H1 (cell line): Measurements from ENCODE around the gene PPP2R2D. TPM values are rescaled to one million over a fixed set of nuclear protein-coding genes. Genes with fewer than 3 reads are reported as not detected.

Source experiments
- CTCF ChIA-PET: fragments of 300-600 bp; sonication (Branson Sonifier 250); formaldehyde crosslinking; loops from one replicate; lab custom pipeline; 2021; ENCODE audit not compliant: partially characterized antibody; lab: Charles Lee
- POLR2A ChIA-PET: fragments of 300-600 bp; sonication (Branson Sonifier 250); formaldehyde crosslinking; loops from one replicate; lab custom pipeline; 2021; ENCODE audit warnings: inconsistent platforms; ENCODE audit not compliant: partially characterized antibody; lab: Charles Lee
- DNase-seq, 2 experiments: peaks; one replicate each; pipeline versions ENCODE4 v3.0.0 to v3.0.0-alpha.2; 2010 to 2022; ENCODE audit warnings: low spot score in 2 of 2, low read depth in 1 of 2, mixed read lengths in 1 of 2
- FAIRE-seq: peaks from 2 replicates; lab custom pipeline; 2011; peaks lifted over from hg19 to GRCh38; lab: Jason Lieb, UNC
- H2AFZ ChIP-seq: 2 replicates; pipeline ENCODE4 v1.8.1; 2012; ENCODE audit warnings: low read length, inconsistent platforms
- H2AK5ac ChIP-seq: 2 replicates; pipeline ENCODE4 v1.6.1; 2013; ENCODE audit warnings: low read depth, low read length
- H2BK120ac ChIP-seq: replicated peaks from 2 replicates; pipeline ENCODE3; 2013; ENCODE audit warnings: low read depth, low read length, inconsistent platforms
- H2BK12ac ChIP-seq: 2 replicates; pipeline ENCODE4 v1.6.1; 2013; ENCODE audit warnings: low read depth, low read length
- H2BK15ac ChIP-seq: 2 replicates; pipeline ENCODE4 v1.6.1; 2013; ENCODE audit warnings: low read length
- H2BK20ac ChIP-seq: 2 replicates; pipeline ENCODE4 v1.6.1; 2013; ENCODE audit warnings: low read length
- H2BK5ac ChIP-seq: 2 replicates; pipeline ENCODE4 v1.6.1; 2013; ENCODE audit warnings: low read depth, low read length
- H3K14ac ChIP-seq: 2 replicates; pipeline ENCODE4 v1.6.1; 2013; ENCODE audit warnings: inconsistent platforms; ENCODE audit not compliant: insufficient read length
- H3K18ac ChIP-seq: 2 replicates; pipeline ENCODE4 v1.6.1; 2013; ENCODE audit warnings: low read length; ENCODE audit errors: extremely low read depth
- H3K23ac ChIP-seq: 2 replicates; pipeline ENCODE4 v1.6.1; 2013; ENCODE audit warnings: inconsistent platforms; ENCODE audit not compliant: insufficient read length
- H3K23me2 ChIP-seq: 2 replicates; pipeline ENCODE4 v1.6.1; 2013; ENCODE audit warnings: low read depth, low read length
- H3K27ac ChIP-seq: 2 replicates; pipeline ENCODE4 v1.6.1; 2011; ENCODE audit warnings: low read depth, low read length, inconsistent platforms
- H3K27me3 ChIP-seq, 4 experiments: replicated peaks in 1 of 4; 1 replicate in 1 of 4; 2 replicates in 3 of 4; pipeline versions ENCODE4 v1.6.1 to v1.8.1; 2011 to 2013; ENCODE audit warnings: low read length in 3 of 4, mild to moderate bottlenecking in 3 of 4, inconsistent platforms in 2 of 4, mixed read lengths in 2 of 4, moderate library complexity in 1 of 4; ENCODE audit not compliant: control insufficient read depth in 3 of 4, insufficient read depth in 3 of 4; ENCODE audit errors: extremely low read depth in 1 of 4
- H3K36me3 ChIP-seq, 4 experiments: 2 replicates each; pipeline versions ENCODE4 v1.6.1 to v1.8.1; 2011 to 2013; ENCODE audit warnings: mild to moderate bottlenecking in 4 of 4, low read length in 3 of 4, moderate library complexity in 2 of 4, control low read depth in 1 of 4, inconsistent platforms in 1 of 4; ENCODE audit not compliant: insufficient read depth in 4 of 4, control insufficient read depth in 2 of 4
- H3K4ac ChIP-seq: replicated peaks from 2 replicates; pipeline ENCODE3; 2013; ENCODE audit warnings: low read length, low read depth, mixed read lengths, inconsistent platforms; ENCODE audit not compliant: insufficient read length
- H3K4me1 ChIP-seq, 4 experiments: replicated peaks in 1 of 4; 1 replicate in 1 of 4; 2 replicates in 3 of 4; pipeline versions ENCODE4 v1.6.1 to v1.8.1; 2011 to 2013; ENCODE audit warnings: low read length in 3 of 4, inconsistent platforms in 2 of 4, mixed read lengths in 1 of 4; ENCODE audit not compliant: insufficient read depth in 4 of 4, control insufficient read depth in 3 of 4
- H3K4me2 ChIP-seq, 2 experiments: 2 replicates each; pipeline versions ENCODE4 v1.6.1 to v1.8.1; 2011 to 2013; ENCODE audit warnings: low read depth in 2 of 2, low read length in 2 of 2, control low read depth in 1 of 2, inconsistent platforms in 1 of 2, mild to moderate bottlenecking in 1 of 2; ENCODE audit not compliant: insufficient read depth in 1 of 2
- H3K4me3 ChIP-seq, 4 experiments: fragments of 200-600, 300-600 bp in 1 of 4; sonication (generic), shearing (Covaris generic), sonication (Bioruptor Twin) in 1 of 4; 2 replicates each; pipeline versions ENCODE4 v1.5.1 to v1.8.1; 2011 to 2016; ENCODE audit warnings: low read length in 4 of 4, low read depth in 3 of 4, control low read depth in 2 of 4, inconsistent platforms in 2 of 4, mild to moderate bottlenecking in 2 of 4, mixed read lengths in 1 of 4, moderate library complexity in 1 of 4; ENCODE audit not compliant: insufficient read depth in 2 of 4; ENCODE audit errors: extremely low read depth in 1 of 4
- H3K56ac ChIP-seq: replicated peaks from 2 replicates; pipeline ENCODE3; 2013; ENCODE audit warnings: low read depth, mild to moderate bottlenecking, mixed read lengths, low read length, inconsistent platforms; ENCODE audit not compliant: insufficient read length
- H3K79me1 ChIP-seq: 2 replicates; pipeline ENCODE4 v1.6.1; 2013; ENCODE audit warnings: low read depth, low read length, control low read depth
- H3K79me2 ChIP-seq, 2 experiments: 2 replicates each; pipeline versions ENCODE4 v1.6.1 to v1.8.1; 2012 to 2013; ENCODE audit warnings: low read length in 2 of 2, mild to moderate bottlenecking in 2 of 2, inconsistent platforms in 1 of 2; ENCODE audit not compliant: insufficient read depth in 2 of 2, control insufficient read depth in 1 of 2
- H3K9ac ChIP-seq, 4 experiments: replicated peaks in 1 of 4; 1 replicate in 1 of 4; 2 replicates in 3 of 4; pipeline versions ENCODE4 v1.6.1 to v1.8.1; 2011 to 2013; ENCODE audit warnings: low read depth in 3 of 4, low read length in 3 of 4, control low read depth in 2 of 4, mild to moderate bottlenecking in 2 of 4, moderate library complexity in 2 of 4, inconsistent platforms in 1 of 4; ENCODE audit errors: extremely low read depth in 1 of 4
- H3K9me3 ChIP-seq, 2 experiments: 2 replicates each; pipeline versions ENCODE4 v1.6.1 to v1.8.1; 2012 to 2013; ENCODE audit warnings: mild to moderate bottlenecking in 2 of 2, moderate library complexity in 2 of 2, control low read depth in 1 of 2, inconsistent platforms in 1 of 2, low read depth in 1 of 2, low read length in 1 of 2, mixed read lengths in 1 of 2; ENCODE audit not compliant: insufficient read depth in 2 of 2
- H4K20me1 ChIP-seq, 2 experiments: replicated peaks in 1 of 2; 2 replicates each; pipeline versions ENCODE3 to v1.8.1; 2011 to 2013; ENCODE audit warnings: inconsistent platforms in 2 of 2, low read length in 2 of 2, mild to moderate bottlenecking in 1 of 2; ENCODE audit not compliant: insufficient read depth in 2 of 2, control insufficient read depth in 1 of 2
- H4K5ac ChIP-seq: 2 replicates; pipeline ENCODE4 v1.6.1; 2013; ENCODE audit warnings: low read length, low read depth, mixed read lengths, inconsistent platforms; ENCODE audit not compliant: insufficient read length
- H4K8ac ChIP-seq: 2 replicates; pipeline ENCODE4 v1.8.0; 2013; ENCODE audit warnings: mild to moderate bottlenecking, moderate library complexity, low read length, inconsistent platforms; ENCODE audit not compliant: insufficient read depth; ENCODE audit errors: extremely low read depth
- H4K91ac ChIP-seq: replicated peaks from 2 replicates; pipeline ENCODE3; 2013; ENCODE audit warnings: low read length, mixed read lengths, inconsistent platforms; ENCODE audit not compliant: insufficient read length
- BRCA1 ChIP-seq: IDR thresholded peaks from 2 replicates; pipeline ENCODE4 v1.6.1; 2012; ENCODE audit warnings: low read depth, low read length, improper control_type of control experiment
- HDAC2 ChIP-seq, 2 experiments: fragments of 300-600 bp in 1 of 2; sonication (generic) in 1 of 2; IDR thresholded peaks; 2 replicates each; pipeline ENCODE4 v1.6.1; 2011 to 2012; ENCODE audit warnings: low read depth in 2 of 2, low read length in 2 of 2, mild to moderate bottlenecking in 2 of 2, moderate library complexity in 2 of 2, borderline replicate concordance in 1 of 2, inconsistent platforms in 1 of 2
- JUND ChIP-seq: IDR thresholded peaks from 2 replicates; pipeline ENCODE4 v1.6.1; 2011; ENCODE audit warnings: mild to moderate bottlenecking, improper control_type of control experiment, low read length
- PHF8 ChIP-seq: fragments of 200-600 bp; sonication (generic); conservative IDR thresholded peaks from 2 replicates; pipeline ENCODE4 v1.7.1; 2012; ENCODE audit warnings: low read depth, mild to moderate bottlenecking, inconsistent platforms, low read length, moderate library complexity
- WGBS, 2 experiments: shearing (Covaris generic) in 1 of 2; methylation state at CpG; one replicate each; pipeline versions ENCODE4 v1.1.6 to v1.1.7; 2013 to 2015; ENCODE audit warnings: low lambda C conversion rate in 2 of 2, mixed read lengths in 2 of 2, inconsistent platforms in 1 of 2, low coverage in 1 of 2, missing lambda C conversion rate in 1 of 2; ENCODE audit not compliant: insufficient replicate concordance in 2 of 2, insufficient coverage in 1 of 2, insufficient read length in 1 of 2; ENCODE audit errors: extremely low coverage in 1 of 2, missing lambda C conversion rate in 1 of 2; 5-methylcytosine and 5-hydroxymethylcytosine counted together
- polyA plus RNA-seq, 7 experiments: library from polyadenylated mRNA; depleted of rRNA in 3 of 7; stranded (reverse) in 5 of 7; unstranded in 2 of 7; fragments of >200 nt in 5 of 7; fragments of 200-250 nt in 2 of 7; gene quantifications; 1 replicate in 5 of 7; 2 replicates in 1 of 7; 4 replicates in 1 of 7; pipeline versions ENCODE4 v1.2.1 to v1.2.3, GENCODE V29; 2011 to 2013; ENCODE audit warnings: missing spikeins in 2 of 7, mixed read lengths in 2 of 7
- total RNA-seq: library from RNA; stranded (reverse); fragmentation: NEBNext Ultra II Directional; extraction: Animal tissue kit (Norgen Biotek cat#: 25700); gene quantifications from 2 replicates; pipeline ENCODE4 v1.2.1, GENCODE V29; 2021
- TF ChIP-seq, protein P1 (sequence below): IDR thresholded peaks from 2 replicates; pipeline ENCODE4 v1.6.1; 2011; ENCODE audit warnings: low read length, improper control_type of control experiment

Gene PPP2R2D
- total and polyA plus RNA-seq, 2 of the 8 experiments (the other 6 are each of a cell fraction or from before 2014, with no cell fraction given) = 25.4 to 32.8 TPM

DNA sequence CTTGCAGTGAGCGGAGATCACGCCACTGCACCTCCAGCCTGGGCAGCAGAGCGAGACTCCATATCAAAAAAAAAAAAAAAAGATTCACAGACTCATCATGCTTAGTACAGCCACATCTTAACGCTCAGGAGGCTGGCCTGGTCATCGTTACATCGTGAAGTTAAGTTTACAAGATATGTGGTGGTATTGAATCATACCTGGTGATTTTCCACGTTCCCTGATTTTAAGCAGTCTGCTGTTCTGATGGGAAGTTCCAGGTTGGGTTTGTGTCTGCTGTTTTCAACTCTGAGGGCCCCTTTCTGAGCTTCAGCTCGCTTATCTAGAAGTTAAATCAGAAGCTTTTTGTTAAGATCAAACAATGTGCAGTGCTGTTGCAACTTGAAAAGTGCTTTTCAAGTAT is 6.9 kb downstream of the PPP2R2D start:
- H4K91ac ChIP-seq = no peak overlapping the region
- H3K9ac ChIP-seq = no peak overlapping the region; a peak in 1 of 7 replicates
- no peak overlapping the region for H4K8ac ChIP-seq
- H3K9me3 ChIP-seq = no peaks in the 10 kb centered on the region
- peaks cover 20 to 49% of the 10 kb centered on the region in 2 experiments for H4K20me1 ChIP-seq
- H2BK15ac ChIP-seq = no peak overlapping the region
- H2AFZ ChIP-seq = no peak overlapping the region
- H3K79me2 ChIP-seq = peaks cover 22 to 96% of the 10 kb centered on the region in 2 experiments
- no peak overlapping the region for H4K5ac ChIP-seq
- H2BK5ac ChIP-seq = no peak overlapping the region
- peaks cover 0 to 12% (median 4%) of the 10 kb centered on the region in 4 experiments; a peak in 4 of 8 replicates for H3K36me3 ChIP-seq
- H3K23me2 ChIP-seq = peaks cover 3% of the 10 kb centered on the region; the same call in 1 of the 2 replicates
- H3K27ac ChIP-seq = no peak overlapping the region
- H2BK12ac ChIP-seq = no peak overlapping the region
- FAIRE-seq (no peak), DNase-seq (no peak)
- no peak overlapping the region for H2AK5ac ChIP-seq
- CTCF ChIA-PET = interaction anchor here (0.8 to 1.8 kb wide), 3 partner anchors 12 to 720 kb away, joined by 3 to 9 read pairs (median 6); no protein-coding TSS in a partner anchor
- H2BK20ac ChIP-seq = no peak overlapping the region
- no peak overlapping the region for H3K56ac ChIP-seq
- H3K79me1 ChIP-seq = peaks cover 18% of the 10 kb centered on the region
- H3K4ac ChIP-seq = no peak overlapping the region
- H3K4me1 ChIP-seq = peaks cover 0 to 4% (median 2%) of the 10 kb centered on the region in 4 experiments; a peak in 2 of 7 replicates
- H3K4me2 ChIP-seq = no peak overlapping the region
- POLR2A ChIA-PET = interaction anchor here (0.7 to 1.4 kb wide), 4 partner anchors 14 to 72 kb away, joined by 3 to 6 read pairs (median 3); no protein-coding TSS in a partner anchor
- TF ChIP-seq PHF8 (no peak), JUND (no peak), HDAC2 (IDR thresholded peaks at IDR 0.05; ENCODE audit: borderline replicate concordance in 1 of 2, low read depth in 2 of 2, low read length in 2 of 2) (no peak), BRCA1 (no peak)
- TF ChIP-seq, protein P1, sequence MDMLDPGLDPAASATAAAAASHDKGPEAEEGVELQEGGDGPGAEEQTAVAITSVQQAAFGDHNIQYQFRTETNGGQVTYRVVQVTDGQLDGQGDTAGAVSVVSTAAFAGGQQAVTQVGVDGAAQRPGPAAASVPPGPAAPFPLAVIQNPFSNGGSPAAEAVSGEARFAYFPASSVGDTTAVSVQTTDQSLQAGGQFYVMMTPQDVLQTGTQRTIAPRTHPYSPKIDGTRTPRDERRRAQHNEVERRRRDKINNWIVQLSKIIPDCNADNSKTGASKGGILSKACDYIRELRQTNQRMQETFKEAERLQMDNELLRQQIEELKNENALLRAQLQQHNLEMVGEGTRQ = no peak
- WGBS, 2 experiments = 92% methylated on average over 8 of the region's 8 CpGs; no CpG with 5 or more reads in 1 of the 2 experiments
- H2BK120ac ChIP-seq = no peak overlapping the region
- no peak overlapping the region for H3K14ac ChIP-seq
- no peaks in the 10 kb centered on the region for H3K27me3 ChIP-seq
- H3K23ac ChIP-seq = no peak overlapping the region
- H3K4me3 ChIP-seq = no peak overlapping the region
- H3K18ac ChIP-seq = no peak overlapping the region
